SH-SY5Y (cell line): ENCODE results near the gene PAX5.

Source experiments
- GATA2 ChIP-seq: IDR thresholded peaks from 2 replicates; pipeline ENCODE4 v1.6.1; 2011; ENCODE audit warnings: mild to moderate bottlenecking, low read depth, low read length
- GATA3 ChIP-seq: IDR thresholded peaks from 2 replicates; pipeline ENCODE4 v1.6.1; 2011; ENCODE audit warnings: low read depth, mild to moderate bottlenecking, low read length, moderate library complexity

GRCh38 chr9:36834736-36835135 lies 199.3 kb downstream of the PAX5 start:
- TF ChIP-seq GATA2 (no peak), GATA3 (no peak)
